Activated gamma-delta T cell treated with anti-CD3 and anti-CD28 coated beads, Interleukin-2, amount 50 U/mL, for 16 hours (primary cell): Measurements from ENCODE around the gene GPRIN1.
A peak's percentile ranks its signal among the peaks of the same experiment; 100 is the strongest.

Experiments used
- DNase-seq: peaks from one replicate; pipeline ENCODE4 v3.0.0-alpha.2; 2020; ENCODE audit warnings: low read depth

GPRIN1 gene

DNA sequence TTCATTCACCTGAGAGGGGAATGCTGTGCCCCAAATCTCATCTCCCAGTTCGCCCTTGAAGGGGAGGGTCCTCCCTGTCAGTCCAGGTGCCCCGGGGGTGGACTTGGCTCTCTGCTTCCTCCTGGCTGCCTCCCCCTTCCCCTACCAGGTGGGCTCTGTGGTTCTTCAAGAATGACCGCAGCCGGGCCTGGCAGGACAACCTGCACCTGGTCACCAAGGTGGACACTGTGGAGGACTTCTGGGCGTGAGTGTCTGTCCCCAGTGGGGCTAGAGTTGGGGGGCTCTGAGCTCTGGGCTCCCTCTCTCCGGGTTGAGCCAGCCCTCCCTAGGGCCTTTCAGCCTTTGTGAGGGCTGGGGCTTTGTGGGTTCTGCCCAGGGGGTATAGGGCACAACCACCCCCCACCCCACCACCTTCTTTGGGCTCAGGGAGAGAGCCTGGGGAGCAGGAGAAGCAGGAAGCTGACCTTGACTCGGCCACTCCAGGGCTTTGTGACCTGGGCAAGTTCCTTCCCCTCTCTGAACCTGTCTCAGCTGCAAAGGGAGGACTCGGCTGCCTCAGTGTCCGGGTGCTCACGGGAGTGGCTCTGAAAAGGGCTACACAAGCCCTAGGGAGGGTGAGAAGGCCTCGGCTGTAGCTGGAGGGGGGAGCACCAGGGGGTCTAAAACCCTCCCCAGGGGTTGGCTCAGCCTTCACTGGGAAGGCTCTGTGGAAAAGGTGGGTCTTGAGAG, 33.7 kb upstream of the GPRIN1 start:
- DNase-seq, result no peak

DNA sequence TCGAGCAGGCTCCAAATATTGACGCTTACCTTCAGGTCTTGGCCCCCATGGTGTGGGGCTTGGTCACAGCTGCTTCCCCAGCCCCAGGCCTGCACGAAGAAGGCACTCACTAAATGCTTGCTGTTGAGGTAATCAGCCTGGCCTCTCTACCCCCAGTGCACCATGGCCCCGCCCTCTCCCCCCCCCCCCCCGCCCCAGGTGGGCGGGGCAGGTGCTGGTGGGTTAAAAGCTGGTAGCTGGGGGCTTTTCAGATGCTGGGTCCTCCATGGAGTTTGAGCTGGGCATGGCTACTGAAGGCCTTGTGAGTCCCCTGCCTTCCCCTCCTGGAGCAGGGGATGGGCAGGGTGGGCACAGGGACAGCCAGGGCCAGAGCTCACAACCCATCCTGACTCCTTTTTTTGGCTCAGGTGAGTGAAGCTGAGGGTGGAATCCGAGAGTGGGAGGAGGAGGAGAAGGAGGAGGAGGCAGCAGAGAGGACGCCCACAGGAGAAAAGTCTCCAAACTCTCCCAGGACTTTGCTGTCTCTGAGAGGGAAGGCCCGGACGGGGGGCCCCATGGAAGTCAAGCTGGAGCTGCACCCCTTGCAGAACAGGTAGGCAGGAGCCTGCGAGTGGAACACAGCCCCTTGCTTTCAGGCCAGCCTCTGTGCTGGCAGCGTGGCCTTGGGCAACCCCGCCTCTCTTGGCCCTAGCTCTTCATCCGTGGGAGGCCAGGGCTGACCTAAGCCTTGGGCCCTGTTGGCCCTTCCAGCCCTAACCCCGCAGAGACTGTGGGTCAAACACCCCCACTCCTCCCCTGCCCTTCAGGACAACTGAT, 32.9 kb upstream of the GPRIN1 start:
- DNase-seq, result no peak

DNA sequence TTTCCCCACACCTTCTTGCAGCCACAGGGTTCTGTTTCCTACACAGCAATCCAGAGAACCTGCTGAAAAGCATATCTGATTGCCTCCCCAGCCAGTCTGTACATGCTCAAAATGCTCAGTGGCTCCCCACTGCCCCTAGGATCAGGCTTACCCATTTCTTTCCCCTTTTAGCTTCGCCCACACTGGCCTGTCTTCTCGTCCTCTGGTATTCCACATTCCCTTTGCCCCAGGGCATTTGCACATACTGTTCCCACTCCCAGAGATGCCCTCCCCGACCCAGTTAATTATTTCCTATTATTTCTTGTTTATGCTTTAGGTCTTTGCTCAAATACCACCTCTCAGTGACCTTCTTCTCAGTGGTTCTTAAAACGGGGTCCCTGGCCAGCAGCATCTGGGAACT, 30.7 kb upstream of the GPRIN1 start:
- no peak for DNase-seq

DNA sequence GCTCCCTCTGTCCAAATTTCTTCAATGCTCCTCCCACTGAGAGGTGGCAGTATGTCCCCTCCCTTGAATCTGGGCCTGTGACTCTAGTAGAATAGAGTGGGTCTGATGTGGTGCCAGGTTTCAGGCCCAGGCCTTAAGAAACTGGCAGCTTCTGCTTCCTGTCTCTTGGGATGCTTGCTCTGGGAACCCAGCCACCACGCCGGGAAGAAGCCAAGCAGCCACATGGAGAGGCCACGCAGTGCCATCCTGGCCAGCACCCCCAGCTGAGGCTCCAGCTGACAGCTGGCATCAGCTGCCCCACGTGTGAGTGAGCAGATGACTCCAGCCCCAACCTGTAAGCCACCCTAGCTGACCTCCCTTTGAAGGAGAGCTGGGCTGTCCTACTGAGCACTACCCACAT, 30.0 kb upstream of the GPRIN1 start:
- no peak for DNase-seq

DNA sequence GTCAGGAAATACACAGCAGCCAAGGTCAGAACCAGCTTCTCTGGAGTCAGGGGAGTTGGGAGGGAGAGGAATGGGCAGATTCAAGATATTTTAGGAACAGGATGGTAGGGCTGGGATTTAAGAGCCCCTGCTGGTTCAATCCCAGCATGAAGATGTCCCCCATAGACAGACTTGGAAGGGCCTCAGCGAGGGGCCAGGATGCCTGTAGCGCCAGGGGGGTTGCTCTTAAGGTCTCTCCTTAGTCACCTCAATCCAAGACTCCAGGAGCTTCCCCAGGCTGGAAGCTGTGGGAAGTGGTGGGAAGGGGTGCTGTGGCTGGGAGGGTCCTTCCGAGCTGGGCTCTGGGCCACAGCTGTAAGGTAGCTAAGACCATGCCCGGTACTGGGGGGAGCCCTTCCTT, 29.3 kb upstream of the GPRIN1 start:
- DNase-seq, result no peak

DNA sequence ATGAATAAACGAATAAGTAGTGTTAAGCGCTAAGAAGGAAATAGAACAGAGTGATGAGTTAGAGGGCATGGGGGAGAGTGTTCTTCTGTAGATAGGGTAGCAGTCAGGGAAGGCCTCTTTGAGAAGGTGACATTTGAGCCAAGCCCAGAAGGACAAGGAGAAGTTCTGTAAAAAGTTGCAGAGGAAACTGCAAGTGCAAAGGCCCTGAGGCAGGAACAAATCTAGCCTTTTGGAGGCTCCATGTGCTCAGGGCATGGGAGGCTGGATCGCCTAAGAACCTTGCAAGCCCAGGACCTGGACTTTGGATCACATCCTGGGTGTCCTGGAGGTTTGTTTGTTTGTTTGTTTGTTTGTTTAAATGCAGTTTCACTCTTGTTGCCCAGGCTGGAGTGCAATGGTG, 28.5 kb upstream of the GPRIN1 start:
- DNase-seq, result no peak

DNA sequence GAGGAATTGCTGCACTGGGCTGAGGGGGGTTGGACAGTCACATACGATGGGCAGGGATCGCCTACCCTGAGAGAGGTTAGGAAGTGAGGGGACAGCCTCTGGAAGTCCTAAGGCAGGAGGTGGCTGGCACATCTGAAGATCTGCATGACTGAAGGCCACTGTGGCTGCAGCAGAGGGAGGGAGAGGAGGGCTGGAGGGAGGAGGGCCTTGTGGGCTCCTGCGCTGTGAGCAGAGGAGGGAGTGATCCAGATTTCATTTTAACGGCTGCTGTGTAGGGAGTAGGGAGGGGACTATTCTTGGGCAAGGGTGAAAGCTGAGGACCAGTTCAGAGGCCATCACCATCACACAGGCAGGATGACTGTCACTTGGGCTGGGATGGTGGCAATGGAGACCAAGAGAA, 27.6 kb upstream of the GPRIN1 start:
- DNase-seq, result no peak

DNA sequence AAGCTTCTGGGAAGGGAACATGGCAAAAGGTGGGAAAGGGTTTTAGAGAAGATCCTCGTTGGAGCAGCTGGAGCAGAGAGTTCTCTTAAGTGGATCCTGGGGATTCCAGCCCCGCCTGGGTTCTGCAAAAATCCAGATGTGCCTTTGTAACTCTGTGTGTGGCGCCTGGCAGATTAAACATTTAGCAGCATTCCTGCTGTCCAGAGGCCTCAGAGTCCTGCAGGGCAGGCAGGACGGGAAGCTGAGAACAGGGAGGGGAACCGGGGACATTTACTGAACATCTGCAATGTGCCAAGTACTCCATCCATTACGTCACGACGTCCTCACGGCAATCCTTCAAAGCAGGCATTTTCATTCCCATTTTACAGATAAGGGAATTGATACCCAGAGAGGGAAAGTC, 26.5 kb upstream of the GPRIN1 start:
- no peak for DNase-seq

DNA sequence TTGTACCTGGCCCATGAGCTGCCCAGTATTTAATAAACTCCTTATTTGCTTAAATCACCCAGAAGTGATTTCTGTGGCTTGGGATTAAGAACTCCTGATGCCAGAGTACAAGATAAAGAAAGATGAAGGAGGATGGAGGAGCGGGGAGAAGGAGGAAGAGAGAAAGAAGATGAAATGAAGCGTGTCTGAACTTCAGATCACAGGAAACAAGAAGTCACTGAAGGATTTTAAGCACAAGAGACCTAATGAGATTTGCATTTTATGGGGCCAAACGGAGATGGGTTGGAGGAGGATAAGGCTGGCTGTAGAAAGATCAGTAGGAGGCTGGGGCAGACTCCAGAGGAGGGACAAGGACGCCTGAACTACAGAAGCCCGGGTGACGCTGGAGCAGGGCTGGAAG, 23.6 kb upstream of the GPRIN1 start:
- no peak for DNase-seq

DNA sequence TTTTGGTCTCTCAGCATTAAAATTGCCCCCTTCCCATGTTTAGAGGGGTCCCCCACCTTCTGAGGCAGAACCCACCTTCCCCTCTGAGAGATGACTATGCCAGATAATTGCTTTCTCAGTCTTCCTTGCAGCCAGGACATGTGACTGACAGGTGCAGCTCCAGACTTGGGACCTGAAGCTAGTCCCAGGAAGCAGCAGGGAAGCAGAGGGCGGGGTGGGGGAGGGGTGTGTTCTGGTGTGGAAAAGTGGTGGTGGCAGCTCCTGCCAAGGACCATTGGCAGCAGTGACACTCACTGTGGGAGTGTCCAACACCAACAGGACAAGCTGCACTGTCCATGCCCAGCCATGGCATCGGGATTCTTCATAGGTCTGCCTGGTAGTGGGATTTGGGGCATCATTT, 22.8 kb upstream of the GPRIN1 start:
- DNase-seq, result no peak

DNA sequence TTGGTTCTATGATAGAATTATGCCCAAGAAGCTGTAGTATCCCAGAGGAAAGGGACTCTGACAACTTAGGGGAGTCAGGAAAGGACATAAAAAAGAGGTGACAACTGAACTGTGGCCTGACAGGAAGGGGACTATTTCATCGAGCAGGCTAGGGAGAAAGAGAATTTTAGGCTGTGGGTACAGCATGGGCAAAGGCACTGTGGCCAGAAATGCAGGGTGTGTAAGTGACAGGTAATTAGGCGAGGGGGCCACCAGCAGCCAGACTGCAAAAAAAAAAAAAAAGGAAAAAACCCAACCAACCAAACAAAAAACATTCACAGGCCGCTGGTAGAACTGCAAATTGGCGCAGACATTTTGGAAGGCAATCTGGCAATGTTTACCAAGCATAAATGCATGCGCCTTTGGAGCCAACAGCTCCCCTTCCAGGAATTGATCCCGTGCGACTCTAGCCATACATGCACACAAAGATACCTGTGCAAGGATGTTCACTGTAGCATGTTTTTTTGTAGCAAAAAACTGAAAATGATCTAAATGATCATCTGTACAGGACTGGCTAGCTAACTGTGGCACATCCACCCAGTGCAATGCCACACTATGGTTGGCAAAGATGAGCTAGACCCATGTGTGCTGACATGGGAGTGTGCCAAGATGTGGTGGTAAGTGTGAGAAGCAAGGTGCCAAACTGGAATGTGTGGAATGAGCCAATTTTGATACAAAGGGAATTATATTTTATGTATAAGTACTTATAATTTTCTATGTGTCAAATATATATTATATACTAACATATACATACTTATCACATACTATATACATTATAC, 21.6 kb upstream of the GPRIN1 start:
- no peak for DNase-seq

DNA sequence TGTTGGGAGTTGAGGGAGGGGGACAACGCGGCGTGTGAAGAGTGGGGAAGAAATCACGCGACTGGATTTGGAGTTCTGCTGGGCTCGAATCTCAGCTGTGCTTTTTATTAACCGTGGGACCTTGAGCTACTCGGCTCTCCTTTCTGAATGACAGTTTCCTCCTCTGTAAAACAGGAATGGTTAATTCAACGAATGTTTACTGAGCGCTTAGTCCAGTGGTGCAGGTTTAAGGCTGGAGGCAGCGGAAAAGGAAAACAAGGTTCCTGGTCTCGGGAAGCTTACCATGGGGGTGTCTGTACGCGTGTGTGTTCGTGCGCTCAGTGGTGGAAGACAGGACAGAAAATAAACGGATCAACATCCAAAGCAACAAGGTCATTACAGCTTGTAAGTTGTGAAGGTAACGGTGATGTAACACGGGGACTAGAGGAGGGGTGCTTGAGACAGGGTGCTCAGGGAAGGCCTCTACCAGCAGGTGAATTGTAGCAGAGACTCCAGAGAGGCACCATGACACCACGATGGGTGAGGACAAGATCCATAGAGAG, 20.8 kb upstream of the GPRIN1 start:
- no peak for DNase-seq

DNA sequence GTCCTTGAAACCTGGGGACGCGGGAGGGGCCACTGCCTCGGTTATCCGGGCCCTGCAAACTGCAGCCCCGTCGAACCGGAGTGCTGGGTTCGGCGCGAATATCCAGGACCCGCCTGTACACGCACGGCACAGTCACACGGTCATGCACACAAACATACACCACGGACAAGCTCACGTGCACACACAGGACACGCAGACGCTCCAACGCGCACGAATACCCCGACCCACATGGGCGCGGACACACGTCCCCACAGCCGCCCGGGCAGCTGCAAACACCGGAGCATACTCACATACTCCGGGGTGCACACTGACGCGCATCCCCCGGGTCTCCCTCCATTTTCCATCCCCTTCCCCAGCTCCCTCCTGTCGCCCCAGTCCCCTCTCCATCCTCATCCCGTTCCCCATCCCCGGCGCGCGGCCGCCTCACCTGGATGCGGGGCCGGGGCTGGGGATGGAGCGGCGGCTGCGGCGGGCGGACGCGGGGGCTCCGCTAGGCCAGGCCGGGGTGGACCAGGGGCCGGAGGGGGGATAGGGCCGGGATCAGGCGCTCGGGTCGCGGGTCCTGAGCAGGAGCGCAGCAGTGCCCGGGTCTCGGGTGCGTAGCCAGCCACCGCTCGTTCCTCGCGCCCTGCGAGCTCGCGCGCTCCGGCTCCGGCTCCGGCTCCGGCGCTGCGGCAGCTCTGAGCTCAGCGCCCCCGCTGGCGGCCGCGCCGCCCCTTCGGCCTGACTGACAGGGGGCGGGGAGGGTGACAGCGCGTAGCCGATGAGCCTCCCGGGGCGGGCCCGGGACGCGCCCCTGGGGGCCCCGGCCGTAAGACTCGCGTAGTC, 20.1 kb upstream of the GPRIN1 start, which contains the start of the genes EIF4E1B and SNCB:
Gene EIF4E1B, plus strand, starts transcription at position 823 of the 828 bp plus-strand sequence. CDS start 12,113 bp downstream, outside the sequence.
Gene SNCB, minus strand, starts transcription at position 682 of the 828 bp plus-strand sequence. CDS start 880 bp downstream, outside the sequence.
- peak; percentile 35 for DNase-seq

DNA sequence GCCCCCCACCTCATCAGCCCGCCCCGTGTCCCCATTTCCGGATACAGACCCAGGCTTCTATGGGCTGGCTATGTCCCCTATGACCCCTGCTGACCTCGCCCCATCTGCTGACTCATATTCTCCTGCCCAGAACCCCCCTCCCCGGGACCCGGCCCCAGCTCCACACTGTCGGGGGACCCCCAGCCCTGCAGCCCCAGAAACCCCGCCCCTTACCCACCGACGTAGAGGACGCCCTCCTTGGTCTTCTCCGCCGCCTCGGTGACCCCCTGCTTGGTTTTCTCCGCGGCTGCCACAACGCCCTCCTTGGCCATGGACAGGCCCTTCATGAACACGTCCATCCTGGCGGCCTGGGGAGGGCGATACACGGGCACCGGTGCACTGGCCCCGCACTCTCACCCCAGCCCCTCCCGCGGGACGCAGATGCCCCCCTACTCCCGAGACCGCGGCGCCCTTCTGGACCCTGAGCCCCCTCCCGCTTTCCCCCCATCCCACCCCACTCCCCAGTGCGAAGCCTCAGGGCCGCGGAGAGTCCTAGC, 19.4 kb upstream of the GPRIN1 start:
- no peak for DNase-seq

DNA sequence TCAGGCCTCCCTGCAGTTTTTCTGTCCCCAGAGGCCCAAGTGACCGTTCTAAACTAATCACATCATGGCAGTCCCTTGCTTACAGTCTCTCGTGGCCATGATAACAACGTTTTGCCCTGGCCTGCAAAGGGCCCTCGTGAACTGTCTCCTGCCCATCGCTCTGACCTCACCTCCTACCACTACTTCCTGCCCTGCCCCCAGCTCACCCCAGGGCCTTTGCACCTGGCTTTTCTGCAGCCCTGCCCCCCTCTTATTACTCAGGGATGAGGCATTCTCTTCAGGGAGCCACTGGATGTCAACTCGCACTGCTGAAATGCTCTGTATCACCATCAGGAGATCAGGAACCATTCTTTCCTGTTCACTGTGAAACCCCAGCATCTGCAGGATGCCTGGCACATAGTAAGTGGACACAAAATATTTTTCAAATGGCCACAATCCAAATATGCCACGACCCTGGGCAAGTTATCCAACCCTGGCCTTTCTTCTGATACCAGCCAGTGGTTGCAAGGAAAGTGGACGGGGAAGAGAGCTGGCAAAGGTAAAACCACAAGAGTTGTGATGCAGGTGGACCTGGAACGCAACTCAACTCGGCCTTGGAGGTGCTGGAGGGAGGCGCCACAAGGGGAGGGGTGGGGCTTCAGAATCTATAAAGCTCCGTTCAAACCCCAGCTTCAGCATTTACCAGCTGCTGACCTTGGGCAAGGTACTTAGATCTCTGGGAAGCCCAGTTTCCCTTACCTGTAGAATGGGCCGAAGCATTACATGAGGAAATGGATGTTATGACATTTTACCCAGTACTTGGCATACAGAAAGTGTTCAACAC, 18.7 kb upstream of the GPRIN1 start:
- no peak for DNase-seq

DNA sequence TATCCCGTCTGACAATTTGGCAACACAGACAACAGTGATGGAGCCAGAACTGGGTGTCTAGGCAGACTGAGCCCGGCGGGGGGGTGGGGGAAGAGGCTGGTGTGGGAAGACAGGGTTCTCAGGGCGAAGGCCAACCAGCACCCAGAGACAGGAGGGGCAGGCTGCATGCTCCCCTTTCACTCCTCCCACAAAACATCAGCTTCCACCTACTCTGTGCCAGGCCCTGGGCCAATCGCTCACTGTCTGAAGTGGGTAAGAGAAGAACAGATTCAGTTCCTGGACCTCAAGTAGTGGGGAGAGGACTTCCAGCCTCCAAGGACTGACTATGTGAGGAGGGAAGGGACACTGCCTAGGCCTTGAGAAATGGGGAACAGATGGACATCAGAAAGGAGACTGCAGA, 17.6 kb upstream of the GPRIN1 start:
- no peak for DNase-seq

DNA sequence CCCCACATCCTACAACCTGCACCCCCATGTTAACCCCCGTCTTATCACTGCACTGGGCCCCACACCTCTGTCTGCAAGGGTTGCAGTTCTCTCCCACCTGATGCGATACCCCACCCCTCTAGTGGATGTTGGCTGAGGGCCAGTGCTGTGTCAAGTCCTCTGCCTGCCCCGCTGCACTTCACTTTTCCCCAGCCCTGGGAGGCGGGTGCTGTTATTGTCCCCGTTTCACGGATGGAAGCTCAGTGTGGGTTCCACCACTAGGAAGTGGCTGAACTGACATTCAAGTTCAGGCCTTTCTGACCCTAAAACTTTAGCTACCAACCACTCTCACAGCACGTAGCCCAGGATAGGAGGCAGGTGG, 16.9 kb upstream of the GPRIN1 start:
- DNase-seq, result no peak

DNA sequence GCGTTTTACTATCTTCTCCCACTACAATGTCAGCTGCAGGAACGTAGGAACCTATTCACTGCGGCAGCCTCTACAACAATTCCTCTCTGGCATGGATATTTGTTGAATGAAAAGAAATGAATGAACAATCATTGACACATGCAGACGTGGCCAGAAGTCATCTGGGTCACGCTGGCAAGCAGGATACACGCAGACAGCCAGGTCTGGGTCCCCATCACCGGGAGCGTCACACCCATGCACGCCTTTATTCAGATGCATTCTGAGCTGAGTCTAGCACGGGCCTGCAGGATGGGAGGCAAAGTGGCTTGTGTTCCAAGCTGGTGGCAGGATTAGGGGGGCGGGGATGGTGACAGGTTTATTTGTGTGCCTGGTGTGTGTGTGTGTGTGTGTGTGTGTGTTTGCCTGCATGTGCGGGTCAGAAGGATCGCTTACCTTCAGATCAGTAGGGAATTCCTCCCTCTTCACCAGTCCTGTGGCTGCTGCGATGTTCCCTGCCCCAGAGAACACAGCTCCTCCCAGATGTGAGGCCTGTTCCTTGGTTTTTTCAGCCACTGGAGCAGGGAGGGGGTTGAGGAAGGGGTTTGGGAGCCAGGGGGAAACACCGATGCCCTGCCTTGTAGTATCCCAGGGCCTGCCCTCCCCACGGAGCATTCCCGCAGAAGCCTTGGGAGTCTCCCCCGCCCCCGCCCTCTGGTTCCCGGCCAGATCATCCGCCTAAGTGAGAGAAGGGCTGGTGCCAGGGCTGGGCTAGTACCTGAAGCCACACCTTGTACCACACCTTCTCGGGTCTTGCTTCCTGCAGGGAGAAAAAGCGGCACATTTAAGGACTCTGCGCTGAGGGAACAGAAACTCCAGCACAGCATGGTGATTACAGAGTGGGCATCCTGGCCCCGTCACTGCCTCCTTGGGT, 16.3 kb upstream of the GPRIN1 start:
- DNase-seq, result no peak

DNA sequence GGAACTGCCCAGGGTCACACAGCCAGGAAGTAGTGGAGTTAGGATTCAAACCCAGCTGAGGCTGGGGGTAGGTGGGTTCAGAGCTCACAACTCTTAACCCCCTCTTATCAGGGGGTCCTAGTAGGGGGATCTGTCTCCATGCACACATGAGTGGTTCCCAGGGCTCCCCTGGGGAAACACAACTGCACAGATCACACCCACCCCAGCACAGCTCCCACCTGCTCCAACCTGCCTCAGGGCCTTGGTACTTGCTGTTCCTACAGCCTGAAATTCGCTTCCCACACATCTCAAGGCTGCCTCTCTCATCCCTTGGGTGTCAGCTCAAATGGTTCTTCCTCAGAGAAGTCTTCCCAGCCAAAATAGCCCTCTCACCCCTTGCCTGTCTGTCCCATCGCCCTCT, 15.6 kb upstream of the GPRIN1 start:
- no peak for DNase-seq
